Stimulated activated naive B cell treated with anti-CD40 and anti-IgM and Interleukin-4, amounts not matched to agents 10 μg/mL and 1 μg/mL and 100 μg/mL, for 72 hours (primary cell): ENCODE results near the gene SHMT2.

ENCODE experiments used
- ATAC-seq, 2 donors: fragments of 150-1000 bp; cut with Tn5 transposase; replicated peaks; 2 replicates each; pipeline ENCODE4 v1.10.0; 2021; ENCODE audit warnings: moderate library complexity in 1 of 2
- DNase-seq: peaks from one replicate; pipeline ENCODE4 v3.0.0; 2021
- H3K27ac Mint-ChIP-seq: one replicate; pipeline ENCODE4 v1.8.0; 2022; ENCODE audit warnings: mild to moderate bottlenecking, mixed read lengths
- H3K27me3 Mint-ChIP-seq, 2 donors: one replicate each; pipeline ENCODE4 v1.8.0; 2022; ENCODE audit warnings: mixed read lengths in 2 of 2
- H3K36me3 Mint-ChIP-seq, 2 donors: one replicate each; pipeline ENCODE4 v1.8.0; 2022; ENCODE audit warnings: mixed read lengths in 2 of 2, mild to moderate bottlenecking in 1 of 2
- H3K4me1 Mint-ChIP-seq, 2 donors: one replicate each; pipeline ENCODE4 v1.8.0; 2022; ENCODE audit warnings: mixed read lengths in 2 of 2, mild to moderate bottlenecking in 1 of 2
- H3K4me3 Mint-ChIP-seq, 2 donors: one replicate each; pipeline ENCODE4 v1.8.0; 2022; ENCODE audit warnings: mild to moderate bottlenecking in 2 of 2, mixed read lengths in 2 of 2, moderate library complexity in 1 of 2
- H3K9me3 Mint-ChIP-seq, 2 donors: one replicate each; pipeline ENCODE4 v1.8.0; 2022; ENCODE audit warnings: mixed read lengths in 2 of 2, mild to moderate bottlenecking in 1 of 2

The SHMT2 gene

DNA sequence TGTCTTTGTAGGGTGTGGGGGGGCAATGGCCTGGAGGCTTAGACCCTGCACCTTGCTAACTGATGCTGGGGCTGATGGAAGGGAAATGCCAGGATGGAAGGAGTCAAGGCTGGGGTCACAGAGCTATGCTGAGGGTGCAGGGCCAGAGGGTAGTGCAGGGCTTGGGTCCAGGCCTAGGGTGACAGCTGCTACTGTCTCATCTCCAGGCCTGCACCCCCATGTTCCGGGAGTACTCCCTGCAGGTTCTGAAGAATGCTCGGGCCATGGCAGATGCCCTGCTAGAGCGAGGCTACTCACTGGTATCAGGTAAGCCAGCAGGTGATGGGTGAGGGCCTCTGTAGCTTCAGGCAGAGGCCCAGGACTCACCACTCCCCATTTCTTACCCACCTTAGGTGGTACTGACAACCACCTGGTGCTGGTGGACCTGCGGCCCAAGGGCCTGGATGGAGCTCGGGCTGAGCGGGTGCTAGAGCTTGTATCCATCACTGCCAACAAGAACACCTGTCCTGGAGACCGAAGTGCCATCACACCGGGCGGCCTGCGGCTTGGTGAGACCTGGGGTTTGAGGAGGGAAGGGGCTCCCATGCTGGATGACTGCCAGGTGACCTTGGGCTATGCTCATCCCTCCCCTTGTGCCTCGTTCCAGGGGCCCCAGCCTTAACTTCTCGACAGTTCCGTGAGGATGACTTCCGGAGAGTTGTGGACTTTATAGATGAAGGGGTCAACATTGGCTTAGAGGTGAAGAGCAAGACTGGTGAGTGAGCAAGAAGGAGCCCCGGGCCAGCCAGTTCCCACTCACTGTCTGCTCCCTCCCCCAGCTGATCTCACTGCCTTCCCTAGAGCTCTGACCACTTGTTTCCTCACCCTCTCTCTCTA, 4.1 kb downstream of the SHMT2 start:
- Mint-ChIP-seq H3K27me3 (peaks cover 19% of the 10 kb centered on the region in 2 donors), H3K4me1 (peaks cover 70 to 100% of the 10 kb centered on the region in 2 donors), H3K27ac (peak overlapping the region; percentile 94), H3K36me3 (peaks cover 48 to 68% of the 10 kb centered on the region in 2 donors), H3K9me3 (no peaks in the 10 kb centered on the region), H3K4me3 (peak overlapping the region; percentile 61 to 70)
- ATAC-seq (no peak), DNase-seq (no peak)

DNA sequence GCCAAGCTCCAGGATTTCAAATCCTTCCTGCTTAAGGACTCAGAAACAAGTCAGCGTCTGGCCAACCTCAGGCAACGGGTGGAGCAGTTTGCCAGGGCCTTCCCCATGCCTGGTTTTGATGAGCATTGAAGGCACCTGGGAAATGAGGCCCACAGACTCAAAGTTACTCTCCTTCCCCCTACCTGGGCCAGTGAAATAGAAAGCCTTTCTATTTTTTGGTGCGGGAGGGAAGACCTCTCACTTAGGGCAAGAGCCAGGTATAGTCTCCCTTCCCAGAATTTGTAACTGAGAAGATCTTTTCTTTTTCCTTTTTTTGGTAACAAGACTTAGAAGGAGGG, 4.7 kb downstream of the SHMT2 start:
- Mint-ChIP-seq H3K36me3 (peaks cover 48 to 68% of the 10 kb centered on the region in 2 donors), H3K27ac (peak overlapping the region; percentile 94), H3K27me3 (peaks cover 24% of the 10 kb centered on the region in 2 donors), H3K4me1 (peaks cover 70 to 99% of the 10 kb centered on the region in 2 donors), H3K4me3 (peak overlapping the region; percentile 61 to 70), H3K9me3 (no peaks in the 10 kb centered on the region)
- ATAC-seq = no peak
- no peak for DNase-seq

- Mint-ChIP-seq H3K36me3 (peaks cover 47 to 67% of the 10 kb centered on the region in 2 donors), H3K4me3 (peak overlapping the region; percentile 61 to 70), H3K9me3 (no peaks in the 10 kb centered on the region), H3K4me1 (peaks cover 70 to 99% of the 10 kb centered on the region in 2 donors), H3K27ac (peak overlapping the region; percentile 94), H3K27me3 (peaks cover 24% of the 10 kb centered on the region in 2 donors)
- ATAC-seq (peak; percentile 65 to 69), DNase-seq (peak; percentile 64)
Observed at GRCh38 chr12:57234571-57235016, 5.1 kb downstream of the SHMT2 start.

- no peak for DNase-seq
- peaks cover 24% of the 10 kb centered on the region in 2 donors for H3K27me3 Mint-ChIP-seq
- peak; percentile 19 to 30 for ATAC-seq
- peaks cover 45 to 61% of the 10 kb centered on the region in 2 donors for H3K36me3 Mint-ChIP-seq
- peak overlapping the region; percentile 94 for H3K27ac Mint-ChIP-seq
- H3K9me3 Mint-ChIP-seq = no peaks in the 10 kb centered on the region
- H3K4me3 Mint-ChIP-seq = peak overlapping the region in 1 of 2 donors; percentile 61
- H3K4me1 Mint-ChIP-seq = peaks cover 70 to 99% of the 10 kb centered on the region in 2 donors
Observed at GRCh38 chr12:57235017-57235727, 5.7 kb downstream of the SHMT2 start.

- peaks cover 69 to 99% of the 10 kb centered on the region in 2 donors for H3K4me1 Mint-ChIP-seq
- peaks cover 39 to 55% of the 10 kb centered on the region in 2 donors for H3K36me3 Mint-ChIP-seq
Observed at GRCh38 chr12:57235728-57236131, 6.2 kb downstream of the SHMT2 start.

DNA sequence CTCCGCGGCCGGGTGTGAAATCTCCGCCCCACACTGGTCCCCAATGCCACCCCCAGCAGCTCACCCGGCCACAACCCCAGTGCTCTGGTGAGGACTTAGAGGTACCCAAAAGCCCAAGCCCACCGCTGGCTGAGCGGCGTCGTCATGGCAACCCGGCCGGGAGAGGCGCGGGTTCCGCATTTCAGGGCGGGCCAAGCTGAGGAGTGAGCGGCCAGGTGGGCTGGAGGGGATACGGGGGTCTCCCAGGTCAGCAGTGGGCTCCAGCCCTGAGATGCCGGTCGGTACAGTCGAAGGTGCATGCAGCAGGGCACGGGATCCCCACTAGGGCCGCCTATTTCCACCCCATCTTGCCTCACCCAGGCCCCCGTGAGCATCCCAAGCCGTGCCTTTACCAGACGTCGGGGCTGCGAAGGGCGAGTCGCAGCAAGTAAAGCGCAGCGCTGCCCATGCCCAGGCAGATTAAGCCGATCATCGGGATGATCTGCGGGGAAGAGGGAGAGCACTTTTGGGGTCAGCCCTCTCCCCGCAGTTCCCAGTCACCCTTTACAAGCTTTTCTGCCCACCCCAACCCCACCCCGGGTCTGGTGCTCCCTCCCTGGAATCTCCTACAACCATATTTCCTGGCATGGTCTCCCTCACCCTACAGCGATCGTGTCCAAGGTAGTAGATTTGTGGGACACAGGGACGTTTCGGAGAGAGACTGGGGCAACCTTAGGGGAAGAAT, 6.9 kb downstream of the SHMT2 start:
- no peaks in the 10 kb centered on the region for H3K9me3 Mint-ChIP-seq
- ATAC-seq (no peak), DNase-seq (no peak)
- H3K27ac Mint-ChIP-seq = peak overlapping the region; percentile 84
- H3K27me3 Mint-ChIP-seq = peaks cover 28 to 34% of the 10 kb centered on the region in 2 donors
- peak overlapping the region; percentile 35 to 60 for H3K4me3 Mint-ChIP-seq
- peaks cover 34 to 54% of the 10 kb centered on the region in 2 donors for H3K36me3 Mint-ChIP-seq
- H3K4me1 Mint-ChIP-seq = peaks cover 70 to 99% of the 10 kb centered on the region in 2 donors

More at GRCh38 chr12:57235728-57236131, 6.2 kb downstream of the SHMT2 start:
- H3K27ac Mint-ChIP-seq = peak overlapping the region; percentile 84
- no peak overlapping the region for H3K4me3 Mint-ChIP-seq
- DNase-seq = no peak
- H3K9me3 Mint-ChIP-seq = no peaks in the 10 kb centered on the region
- H3K27me3 Mint-ChIP-seq = peaks cover 24 to 29% of the 10 kb centered on the region in 2 donors
- ATAC-seq = no peak

DNA sequence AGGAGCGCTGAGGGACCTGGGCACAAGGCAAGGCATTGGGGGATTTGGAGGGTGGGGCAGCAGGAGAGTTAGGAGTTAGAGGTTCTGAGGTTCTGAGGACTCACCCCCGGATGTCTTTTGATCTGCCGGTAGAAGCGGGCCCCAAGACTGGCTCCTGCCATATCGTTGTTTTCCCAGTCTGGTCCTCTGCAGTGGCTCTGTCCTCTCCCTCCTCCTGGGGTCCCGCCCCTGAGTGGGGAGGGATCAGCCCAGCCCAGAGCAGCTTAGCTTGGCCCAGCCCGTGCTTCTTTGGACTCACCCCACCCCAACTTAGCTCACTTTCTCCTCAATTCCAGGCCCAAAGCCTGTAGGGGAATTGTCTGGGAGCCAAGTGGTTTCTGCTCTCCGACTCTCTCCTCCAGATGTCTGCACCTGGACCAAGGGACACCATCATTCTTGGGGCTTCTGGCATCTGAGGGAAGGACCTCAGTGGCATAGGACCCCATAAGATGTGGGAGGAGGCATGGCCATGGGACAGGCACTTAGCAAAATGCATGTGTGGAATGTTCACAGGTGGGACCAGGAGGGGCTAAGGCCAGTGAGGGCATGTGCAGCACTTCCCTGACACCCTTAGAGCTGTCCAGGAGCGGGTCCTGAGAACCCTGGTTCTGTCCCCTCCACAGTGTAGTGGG, 7.5 kb downstream of the SHMT2 start:
- Mint-ChIP-seq H3K36me3 (peaks cover 29 to 47% of the 10 kb centered on the region in 2 donors), H3K9me3 (no peaks in the 10 kb centered on the region), H3K27me3 (peaks cover 35 to 41% of the 10 kb centered on the region in 2 donors), H3K4me3 (peak overlapping the region; percentile 68 to 73), H3K4me1 (peaks cover 71 to 99% of the 10 kb centered on the region in 2 donors), H3K27ac (peak overlapping the region; percentile 70)
- no peak for DNase-seq
- no peak for ATAC-seq

DNA sequence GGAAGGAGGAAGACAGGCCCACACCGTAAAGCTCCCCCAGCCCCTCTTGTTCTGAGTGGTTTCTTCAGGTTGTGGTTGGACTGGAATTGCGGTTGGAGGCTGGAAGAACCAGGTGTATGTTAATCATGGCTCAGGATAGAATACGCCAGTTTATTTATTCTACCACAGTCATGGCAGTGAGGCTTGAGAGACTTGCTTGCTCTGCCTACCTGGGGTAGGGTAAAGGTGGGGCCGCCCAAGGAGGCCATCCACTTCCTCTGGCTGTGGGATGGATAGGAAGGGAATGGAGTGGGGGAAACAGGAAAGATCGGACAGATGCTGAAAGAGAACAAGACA, 8.1 kb downstream of the SHMT2 start:
- H3K4me1 Mint-ChIP-seq = peaks cover 70 to 99% of the 10 kb centered on the region in 2 donors
- peaks cover 24 to 43% of the 10 kb centered on the region in 2 donors for H3K36me3 Mint-ChIP-seq
- no peaks in the 10 kb centered on the region for H3K9me3 Mint-ChIP-seq
- DNase-seq (no peak), ATAC-seq (no peak)
- peak overlapping the region; percentile 70 for H3K27ac Mint-ChIP-seq
- H3K4me3 Mint-ChIP-seq = peak overlapping the region; percentile 68 to 73
- H3K27me3 Mint-ChIP-seq = peaks cover 40 to 44% of the 10 kb centered on the region in 2 donors

- peak overlapping the region; percentile 93 for H3K27ac Mint-ChIP-seq
- peak overlapping the region; percentile 77 to 85 for H3K4me3 Mint-ChIP-seq
- H3K36me3 Mint-ChIP-seq = peaks cover 18 to 38% of the 10 kb centered on the region in 2 donors
- H3K27me3 Mint-ChIP-seq = peaks cover 43 to 47% of the 10 kb centered on the region in 2 donors
- H3K4me1 Mint-ChIP-seq = peaks cover 69 to 99% of the 10 kb centered on the region in 2 donors
- no peaks in the 10 kb centered on the region for H3K9me3 Mint-ChIP-seq
- no peak for DNase-seq
- ATAC-seq = no peak
Observed at GRCh38 chr12:57237932-57238853, 8.7 kb downstream of the SHMT2 start.

DNA sequence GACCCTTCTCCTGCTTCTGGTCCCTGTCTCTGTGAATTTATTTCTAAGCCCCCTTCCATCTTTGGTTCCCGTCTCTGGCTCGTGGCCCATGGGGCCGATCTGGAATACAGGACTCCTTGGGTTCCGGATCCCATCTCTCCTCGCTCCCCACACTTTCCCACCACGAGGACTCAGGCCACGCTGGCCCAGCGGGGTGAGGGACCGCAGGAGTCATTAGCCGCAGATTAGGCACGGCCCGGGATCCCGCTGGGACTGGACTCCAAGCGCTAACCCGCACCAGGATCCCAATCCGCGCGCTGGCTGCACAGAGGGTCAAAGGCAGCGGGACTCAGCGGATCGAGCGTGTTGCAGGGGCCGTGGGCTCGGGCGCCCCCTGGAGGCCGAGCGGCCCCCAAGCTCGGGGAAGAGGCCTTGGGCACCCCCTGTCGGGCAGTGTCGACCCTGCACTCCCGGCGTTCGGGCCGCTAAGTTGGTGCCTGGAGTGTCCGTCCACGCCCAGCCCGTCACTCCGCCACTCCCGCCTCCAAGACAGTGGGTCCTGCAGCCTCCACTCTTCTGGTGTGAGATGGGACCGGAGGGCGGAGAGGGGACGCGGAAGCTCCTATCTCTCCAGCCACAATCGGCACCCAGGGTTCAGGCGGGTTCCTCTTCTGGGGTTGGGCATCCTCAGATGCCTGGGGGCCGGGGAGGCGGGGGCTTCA, 9.5 kb downstream of the SHMT2 start:
- peak; percentile 60 to 61 for ATAC-seq
- DNase-seq = peak; percentile 84
- H3K9me3 Mint-ChIP-seq = no peaks in the 10 kb centered on the region
- peaks cover 68 to 99% of the 10 kb centered on the region in 2 donors for H3K4me1 Mint-ChIP-seq
- peaks cover 11 to 30% of the 10 kb centered on the region in 2 donors for H3K36me3 Mint-ChIP-seq
- peaks cover 50 to 52% of the 10 kb centered on the region in 2 donors for H3K27me3 Mint-ChIP-seq
- H3K27ac Mint-ChIP-seq = peak overlapping the region; percentile 93
- peak overlapping the region; percentile 77 to 85 for H3K4me3 Mint-ChIP-seq

DNA sequence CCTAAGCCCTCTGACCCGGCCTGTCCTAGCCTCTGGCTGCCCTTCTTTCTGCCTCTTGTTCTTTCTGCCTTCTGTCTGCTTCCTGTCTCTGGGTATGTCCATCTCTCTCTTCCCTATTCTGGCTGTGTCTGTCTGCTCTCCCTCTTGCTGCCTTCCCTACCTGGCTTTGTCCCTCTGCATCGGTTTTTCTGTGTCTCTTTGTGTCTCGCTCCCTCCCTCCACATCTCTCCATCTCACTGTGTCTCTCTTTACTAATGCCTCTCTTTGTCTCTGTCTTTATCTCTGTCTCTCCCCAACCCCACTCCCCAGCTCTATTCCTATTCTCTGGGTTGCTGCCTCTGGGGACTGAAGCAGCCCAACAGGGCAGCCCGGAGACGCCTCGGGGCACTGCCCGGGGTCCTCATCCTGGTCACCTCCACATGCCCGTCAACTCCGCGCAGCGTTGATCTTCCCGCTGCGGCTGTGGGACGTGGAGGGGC, 10.1 kb downstream of the SHMT2 start:
- peaks cover 64 to 97% of the 10 kb centered on the region in 2 donors for H3K4me1 Mint-ChIP-seq
- peaks cover 56 to 58% of the 10 kb centered on the region in 2 donors for H3K27me3 Mint-ChIP-seq
- H3K4me3 Mint-ChIP-seq = peak overlapping the region; percentile 77 to 85
- ATAC-seq = no peak
- H3K36me3 Mint-ChIP-seq = peaks cover 6 to 24% of the 10 kb centered on the region in 2 donors
- no peaks in the 10 kb centered on the region for H3K9me3 Mint-ChIP-seq
- peak overlapping the region; percentile 80 for H3K27ac Mint-ChIP-seq
- no peak for DNase-seq
